Measurements from ENCODE around the gene TMEM120B.
A peak's percentile ranks its signal among the peaks of the same experiment; 100 is the strongest.

The TMEM120B gene

GRCh38 chr12:121806009-121806545, 93.5 kb downstream of the TMEM120B start:
- DNase-seq = no peak

GRCh38 chr12:121806546-121807423, 94.2 kb downstream of the TMEM120B start:
- no peak for DNase-seq

- no peak for DNase-seq
Measured at GRCh38 chr12:121807642-121808347, 95.2 kb downstream of the TMEM120B start.

- no peak for DNase-seq
Measured at GRCh38 chr12:121808623-121809022, 96.1 kb downstream of the TMEM120B start.

GRCh38 chr12:121809712-121810116, 97.2 kb downstream of the TMEM120B start:
- DNase-seq = no peak

GRCh38 chr12:121810234-121810817, 97.8 kb downstream of the TMEM120B start:
- DNase-seq = no peak

- no peak for DNase-seq
Measured at GRCh38 chr12:121810833-121811433, 98.4 kb downstream of the TMEM120B start.

GRCh38 chr12:121811434-121812319, 99.1 kb downstream of the TMEM120B start:
- DNase-seq = peak; percentile 66

- DNase-seq = peak; percentile 55
Measured at GRCh38 chr12:121812320-121812871, 99.8 kb downstream of the TMEM120B start.

- no peak for DNase-seq
Measured at GRCh38 chr12:121812921-121813896, 100.7 kb downstream of the TMEM120B start.

GRCh38 chr12:121813951-121814350, 101.4 kb downstream of the TMEM120B start:
- DNase-seq = no peak

GRCh38 chr12:121814429-121815119, 102.0 kb downstream of the TMEM120B start:
- no peak for DNase-seq

- DNase-seq = no peak
Measured at GRCh38 chr12:121815263-121815662, 102.7 kb downstream of the TMEM120B start.

- no peak for DNase-seq
Measured at GRCh38 chr12:121816925-121817647, 104.5 kb downstream of the TMEM120B start.

- no peak for DNase-seq
Measured at GRCh38 chr12:121817648-121818043, 105.1 kb downstream of the TMEM120B start.

GRCh38 chr12:121819212-121819949, 106.8 kb downstream of the TMEM120B start:
- DNase-seq = no peak

GRCh38 chr12:121820056-121820455, 107.5 kb downstream of the TMEM120B start:
- no peak for DNase-seq
